PC-9 (cell line): Measurements from ENCODE around the gene TTC7B. TPM values are rescaled to one million over a fixed set of nuclear protein-coding genes. Genes with fewer than 3 reads are reported as not detected.
"Not testable (repeated sequence)": the region's sequence is repeated elsewhere in the genome, so short reads cannot be mapped to it uniquely, and the experiment has no call there.

Source experiments
- BruUV-seq: library from RNA; stranded (reverse); fragments of 400-500 nt; replicated peaks from 2 replicates; lab custom pipeline; 2021; lab: Mats Ljungman, UMichigan
- CTCF ChIA-PET: fragments of 300-600 bp; sonication (Branson Sonifier 250); formaldehyde crosslinking; loops from one replicate; lab custom pipeline; 2022; ENCODE audit warnings: antibody characterized with exemption; lab: Charles Lee
- POLR2A ChIA-PET: fragments of 300-600 bp; sonication (Branson Sonifier 250); formaldehyde crosslinking; loops from one replicate; lab custom pipeline; 2022; ENCODE audit warnings: antibody characterized with exemption; ENCODE audit not compliant: unreplicated experiment; lab: Charles Lee
- DNase-seq, 2 experiments: peaks; one replicate each; pipeline versions ENCODE4 v3.0.0 to v3.0.0-alpha.2; 2015 to 2022; ENCODE audit warnings: mixed read lengths in 1 of 2
- H2AFZ ChIP-seq: fragments of 200-600 bp; sonication (generic); 2 replicates; pipeline ENCODE4 v1.8.1; 2017; ENCODE audit warnings: antibody characterized with exemption
- H3F3A ChIP-seq: fragments of 200-600 bp; sonication (generic); 2 replicates; pipeline ENCODE4 v1.8.1; 2017; ENCODE audit warnings: antibody characterized with exemption, mild to moderate bottlenecking, low read depth; ENCODE audit not compliant: insufficient read depth
- H3K27ac ChIP-seq: fragments of 200-600 bp; sonication (generic); 2 replicates; pipeline ENCODE4 v1.6.1; 2016; ENCODE audit warnings: mixed run types
- H3K27me3 ChIP-seq: fragments of 200-600 bp; sonication (generic); 2 replicates; pipeline ENCODE4 v1.6.1; 2016; ENCODE audit warnings: low read depth, mixed run types; ENCODE audit not compliant: insufficient read depth
- H3K36me3 ChIP-seq: fragments of 200-600 bp; sonication (generic); 2 replicates; pipeline ENCODE4 v1.6.1; 2016; ENCODE audit warnings: low read depth, mixed run types
- H3K4me1 ChIP-seq: fragments of 200-600 bp; sonication (generic); replicated peaks from 2 replicates; pipeline ENCODE4 v1.6.1; 2016; ENCODE audit warnings: mixed run types; ENCODE audit not compliant: insufficient read depth
- H3K4me2 ChIP-seq: fragments of 200-600 bp; sonication (generic); 2 replicates; pipeline ENCODE4 v1.6.1; 2017; ENCODE audit warnings: mixed run types
- H3K4me3 ChIP-seq: fragments of 200-600 bp; sonication (generic); 2 replicates; pipeline ENCODE4 v1.6.1; 2016; ENCODE audit warnings: mixed run types
- H3K79me2 ChIP-seq: fragments of 200-600 bp; sonication (generic); 2 replicates; pipeline ENCODE4 v1.6.1; 2017; ENCODE audit warnings: low read depth, mixed run types
- H3K9me2 ChIP-seq: fragments of 200-600 bp; sonication (generic); 2 replicates; pipeline ENCODE4 v1.8.1; 2017; ENCODE audit warnings: mild to moderate bottlenecking; ENCODE audit not compliant: insufficient read depth
- H3K9me3 ChIP-seq: fragments of 200-600 bp; sonication (generic); 2 replicates; pipeline ENCODE4 v1.8.1; 2016; ENCODE audit warnings: low read depth; ENCODE audit not compliant: insufficient read depth
- H4K20me1 ChIP-seq: fragments of 200-600 bp; sonication (generic); 2 replicates; pipeline ENCODE4 v1.8.1; 2017; ENCODE audit not compliant: insufficient read depth
- CTCF ChIP-seq: fragments of 200-600 bp; sonication (generic); conservative IDR thresholded peaks from 2 replicates; pipeline ENCODE4 v1.6.1; 2017; ENCODE audit warnings: mixed run types, antibody characterized with exemption, mild to moderate bottlenecking, moderate library complexity
- EZH2 ChIP-seq: fragments of 200-600 bp; sonication (generic); IDR thresholded peaks from 2 replicates; pipeline ENCODE4 v1.8.0; 2017; ENCODE audit warnings: antibody characterized with exemption, low read depth
- intact Hi-C: fragments of 100-400 bp; cut with micrococcal nuclease; formaldehyde crosslinking; loops from one replicate; pipeline ENCODE4 v1.10.0; 2022; ENCODE audit not compliant: unreplicated experiment
- total RNA-seq: library from RNA; stranded (reverse); gene quantifications from 2 replicates; pipeline ENCODE4 v1.2.3, GENCODE V29; 2021

Gene TTC7B
- total RNA-seq, 1 experiment from 2014 or later: 6.8 TPM

GRCh38 chr14:90842726-90843125 is 26.5 kb upstream of the TTC7B start:
- Histone ChIP-seq H3K79me2 (no peaks in the 10 kb centered on the region), H3K27me3 (no peaks in the 10 kb centered on the region), H3K4me2 (no peak overlapping the region), H3K36me3 (no peaks in the 10 kb centered on the region), H3F3A (no peaks in the 10 kb centered on the region), H2AFZ (no peak overlapping the region), H3K4me1 (no peaks in the 10 kb centered on the region), H4K20me1 (no peaks in the 10 kb centered on the region), H3K27ac (no peak overlapping the region), H3K9me2 (no peaks in the 10 kb centered on the region), H3K4me3 (no peak overlapping the region), H3K9me3 (no peaks in the 10 kb centered on the region)
- no peak for DNase-seq
- TF ChIP-seq CTCF: no peak
- TF ChIP-seq EZH2: no peak
- no TSS peak for BruUV-seq
- intact Hi-C loops: no loop called here
- ChIA-PET CTCF (no interaction called here), POLR2A (no interaction called here)

GRCh38 chr14:90840667-90841066 is 24.4 kb upstream of the TTC7B start:
- H3K4me3 ChIP-seq, BruUV-seq, H3K79me2 ChIP-seq, POLR2A ChIA-PET, intact Hi-C loops, H4K20me1 ChIP-seq, DNase-seq, H3K36me3 ChIP-seq, H3K9me2 ChIP-seq, H3K9me3 ChIP-seq, H3K4me2 ChIP-seq, H3K4me1 ChIP-seq, H3F3A ChIP-seq, H3K27ac ChIP-seq, H2AFZ ChIP-seq, CTCF ChIA-PET, H3K27me3 ChIP-seq: not testable (repeated sequence)

- Histone ChIP-seq H3F3A (no peaks in the 10 kb centered on the region), H3K4me3 (no peak overlapping the region), H3K36me3 (no peaks in the 10 kb centered on the region), H2AFZ (no peak overlapping the region), H3K9me3 (no peaks in the 10 kb centered on the region), H3K4me2 (no peak overlapping the region), H3K79me2 (no peaks in the 10 kb centered on the region), H3K27me3 (no peaks in the 10 kb centered on the region), H3K9me2 (no peaks in the 10 kb centered on the region), H3K4me1 (no peaks in the 10 kb centered on the region), H4K20me1 (no peaks in the 10 kb centered on the region), H3K27ac (no peak overlapping the region)
- no TSS peak for BruUV-seq
- DNase-seq: no peak
- intact Hi-C loops: no loop called here
- CTCF ChIA-PET: no interaction called here
- TF ChIP-seq EZH2 (no peak), CTCF (no peak)
- POLR2A ChIA-PET: no interaction called here
These were observed 23.6 kb upstream of the TTC7B start for GRCh38 chr14:90839889-90840266.
